22Rv1 (cell line): ENCODE data around the gene ITPR1.

Source experiments
- CTCF ChIP-seq: fragments of 450-650 bp; IDR thresholded peaks from 2 replicates; pipeline ENCODE4 v1.5.1; 2017; ENCODE audit warnings: mild to moderate bottlenecking
- ZFX ChIP-seq: fragments of 450-650 bp; IDR thresholded peaks from 2 replicates; pipeline ENCODE4 v1.6.1; 2017; ENCODE audit warnings: antibody characterized with exemption, borderline replicate concordance

DNA sequence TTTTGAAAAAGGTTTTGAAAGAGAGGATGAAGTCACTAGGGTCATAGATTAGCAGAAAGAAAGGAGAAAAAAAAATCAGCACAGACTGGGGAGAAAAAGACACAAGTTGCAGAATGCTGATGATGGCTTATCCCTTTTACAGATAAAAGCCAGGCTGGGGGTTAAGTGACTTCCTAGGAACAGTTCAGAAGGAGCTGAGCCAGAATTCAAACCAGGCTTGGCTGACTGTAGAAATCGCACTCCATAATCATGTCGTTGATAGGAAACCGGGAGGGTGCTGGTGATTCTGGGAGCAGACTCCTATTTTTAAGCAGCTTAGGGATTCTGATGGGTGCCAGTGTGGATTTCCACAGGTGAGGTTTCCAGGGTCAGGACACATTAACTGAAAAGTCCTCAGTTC lies 326.6 kb downstream of the ITPR1 start:
- no peak for TF ChIP-seq CTCF
- TF ChIP-seq ZFX: no peak
